ENCODE data around the gene GLDC.

Gene GLDC

DNA sequence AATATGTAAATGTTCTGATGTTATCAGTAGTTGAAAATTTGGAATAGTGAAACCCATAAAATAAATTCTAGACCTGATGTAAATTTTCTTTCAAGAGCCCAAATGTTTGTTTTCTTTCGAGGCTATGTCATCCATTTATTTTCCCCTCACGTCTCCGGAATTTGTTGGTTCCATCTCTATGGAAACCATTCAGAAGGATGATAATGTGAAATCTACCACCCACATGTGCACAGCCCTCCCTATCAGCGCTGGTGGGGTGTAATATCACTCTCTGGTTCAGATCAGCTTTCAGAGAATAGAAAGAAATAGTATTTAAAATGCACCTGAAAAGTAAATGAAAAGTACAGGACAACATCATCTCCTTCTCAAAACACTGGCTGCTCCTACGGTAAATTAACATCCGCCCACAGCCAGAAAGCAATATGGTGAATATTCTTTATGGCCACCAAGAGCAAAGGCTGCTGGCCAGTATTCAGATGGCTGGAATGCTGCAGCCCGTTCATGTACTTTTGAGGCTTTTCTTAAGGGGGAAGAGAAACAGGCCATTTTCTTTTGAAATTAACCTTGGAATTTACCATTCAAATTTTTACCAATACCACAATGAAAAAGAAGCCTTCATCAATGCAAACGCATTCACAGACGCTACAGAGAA lies 28.5 kb downstream of the GLDC start:
- no peak for DNase-seq

- no peak for DNase-seq
Observed at GRCh38 chr9:6614489-6614888, 31.0 kb downstream of the GLDC start.

- no peak for DNase-seq
Observed at GRCh38 chr9:6611865-6612264, 33.7 kb downstream of the GLDC start.

DNA sequence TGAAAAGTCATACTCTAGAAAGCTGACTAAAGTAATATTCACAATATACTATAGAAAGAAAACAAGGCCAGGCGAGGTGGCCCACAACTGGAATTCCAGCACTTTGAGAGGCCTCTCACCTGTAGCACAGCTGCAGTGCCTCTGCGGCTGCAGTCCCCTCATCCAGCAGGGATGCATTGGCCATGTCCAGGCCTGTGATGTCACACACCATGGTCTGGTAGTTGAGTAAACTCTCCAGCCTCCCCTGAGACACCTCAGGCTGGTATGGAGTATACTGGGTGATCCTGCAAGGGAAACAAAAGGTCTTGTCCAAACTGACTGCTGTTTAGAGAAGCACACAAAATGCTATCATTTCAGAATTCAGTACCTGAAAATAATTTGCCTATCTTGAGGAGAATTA lies 35.5 kb downstream of the GLDC start:
- DNase-seq: no peak

GRCh38 chr9:6609497-6610016 lies 36.0 kb downstream of the GLDC start:
- no peak for DNase-seq

DNA sequence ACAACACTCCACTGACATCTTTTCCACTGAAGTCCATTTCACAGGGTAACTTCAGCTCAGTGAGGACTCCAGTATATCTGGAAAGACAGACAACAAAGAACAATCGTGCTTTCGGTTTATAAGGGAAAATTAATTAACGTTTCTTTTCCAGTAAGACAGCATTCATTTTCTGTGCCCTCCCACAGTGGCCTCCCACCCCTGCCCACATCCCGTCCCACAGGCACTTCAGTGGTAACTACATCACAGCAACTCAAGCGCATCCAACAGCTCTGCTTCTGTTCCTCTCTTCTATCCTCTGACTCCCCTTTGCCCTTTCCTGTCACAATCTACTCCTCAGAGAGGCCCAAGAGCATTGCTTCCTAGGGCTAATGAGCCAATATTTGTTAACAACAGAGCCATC lies 40.3 kb downstream of the GLDC start:
- DNase-seq: no peak

DNA sequence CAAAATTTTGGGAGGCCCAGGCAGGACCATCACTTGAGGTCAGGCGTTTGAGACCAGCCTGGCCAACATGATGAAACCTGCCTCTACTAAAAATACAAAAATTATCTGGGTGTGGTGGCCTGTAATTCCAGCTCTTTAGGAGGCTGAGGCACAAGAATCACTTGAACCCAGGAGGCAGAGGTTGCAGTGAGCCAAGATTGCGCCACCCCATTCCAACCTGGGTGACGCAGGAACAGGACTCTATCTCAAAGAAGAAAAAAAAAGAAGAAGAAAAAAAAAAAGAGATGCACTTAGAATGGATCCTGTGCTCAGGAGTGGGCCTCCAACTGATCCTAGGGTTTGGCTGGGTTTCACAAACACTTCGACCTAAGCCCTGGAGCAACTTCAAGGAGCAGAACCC lies 45.1 kb downstream of the GLDC start:
- no peak for DNase-seq

DNA sequence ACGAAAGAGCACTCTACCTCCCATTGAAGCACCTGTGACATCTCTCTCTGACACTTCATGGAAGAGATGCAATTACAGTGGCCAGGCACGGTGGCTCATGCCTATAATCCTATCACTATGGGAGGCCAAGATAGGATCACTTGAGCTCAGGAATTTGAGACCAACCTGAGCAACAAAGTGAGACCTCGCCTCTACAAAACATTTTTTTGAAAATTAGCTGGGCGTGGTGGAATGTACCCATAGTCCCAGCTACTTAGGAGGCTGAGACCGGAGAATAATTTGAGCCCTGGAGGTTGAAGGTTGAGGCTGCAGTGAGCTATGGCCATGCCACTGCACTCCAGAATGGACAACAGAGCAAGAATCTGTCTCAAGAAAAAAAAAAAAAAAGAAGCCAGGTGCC lies 45.5 kb downstream of the GLDC start:
- no peak for DNase-seq

GRCh38 chr9:6598249-6598725 lies 47.2 kb downstream of the GLDC start:
- DNase-seq: no peak

DNA sequence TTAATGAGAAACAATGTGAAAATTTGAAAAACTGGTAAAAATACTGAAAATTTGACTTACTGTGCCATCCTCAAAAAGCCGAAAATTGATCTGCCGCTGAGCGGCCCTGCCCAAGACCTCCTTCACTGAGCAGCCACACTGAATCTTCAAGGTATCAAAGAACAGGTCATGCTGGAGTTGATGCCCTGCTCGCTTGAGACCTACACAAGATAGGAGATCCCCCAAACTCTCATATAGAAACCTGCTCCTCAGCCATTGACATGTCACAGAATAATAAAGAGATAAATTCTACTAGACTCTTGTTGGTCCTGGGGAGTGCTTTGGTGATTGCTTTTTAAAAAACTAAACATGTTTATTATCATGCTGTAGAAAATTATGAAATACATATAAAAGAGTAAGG lies 52.7 kb downstream of the GLDC start:
- DNase-seq: no peak

DNA sequence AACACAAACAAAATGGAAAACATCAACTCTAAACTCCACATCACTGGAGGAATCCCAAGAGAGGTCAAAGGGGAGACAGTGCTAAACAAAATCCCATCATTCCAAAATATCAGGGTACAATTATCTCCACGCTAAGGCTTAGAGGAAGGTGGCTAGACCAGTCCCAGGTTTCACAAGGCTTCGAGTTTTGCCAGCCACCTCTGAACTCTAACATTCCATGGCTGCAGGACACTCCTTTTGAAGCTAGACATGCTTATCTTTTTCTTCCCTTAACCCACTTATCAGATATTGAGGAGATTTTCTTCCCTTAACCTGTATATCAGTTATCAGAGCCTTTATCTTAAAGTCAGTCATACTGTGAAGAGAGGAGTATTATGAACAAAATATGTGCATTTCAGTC lies 53.3 kb downstream of the GLDC start:
- no peak for DNase-seq

DNA sequence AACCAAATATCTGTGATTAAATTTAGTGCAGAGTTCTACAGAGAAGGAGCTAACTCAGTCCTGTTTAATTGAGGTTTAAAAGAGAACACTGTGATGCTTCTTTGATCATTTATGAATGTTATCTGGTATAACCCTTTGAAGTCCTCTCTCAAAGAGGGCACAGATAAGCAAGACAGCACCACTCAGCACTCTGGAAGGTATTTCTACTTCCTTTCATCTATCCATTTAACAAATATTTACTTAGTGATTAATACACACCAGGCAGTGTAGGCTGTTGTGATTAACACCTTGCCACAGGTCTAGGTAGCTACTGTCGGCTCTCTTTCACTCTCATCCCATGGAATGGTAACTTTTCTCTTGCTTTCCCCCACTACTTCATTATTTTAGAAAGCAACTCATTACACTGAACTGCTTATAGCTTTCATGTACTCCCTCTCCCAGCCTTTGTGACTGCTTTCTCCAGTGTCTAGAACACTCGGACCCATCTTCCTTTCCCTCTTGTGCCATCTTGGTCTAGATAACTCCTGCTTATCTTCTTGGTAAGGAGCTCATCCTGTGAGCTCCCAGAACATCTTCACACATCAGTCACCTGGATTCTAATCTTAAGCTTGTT lies 54.7 kb downstream of the GLDC start:
- DNase-seq: no peak

DNA sequence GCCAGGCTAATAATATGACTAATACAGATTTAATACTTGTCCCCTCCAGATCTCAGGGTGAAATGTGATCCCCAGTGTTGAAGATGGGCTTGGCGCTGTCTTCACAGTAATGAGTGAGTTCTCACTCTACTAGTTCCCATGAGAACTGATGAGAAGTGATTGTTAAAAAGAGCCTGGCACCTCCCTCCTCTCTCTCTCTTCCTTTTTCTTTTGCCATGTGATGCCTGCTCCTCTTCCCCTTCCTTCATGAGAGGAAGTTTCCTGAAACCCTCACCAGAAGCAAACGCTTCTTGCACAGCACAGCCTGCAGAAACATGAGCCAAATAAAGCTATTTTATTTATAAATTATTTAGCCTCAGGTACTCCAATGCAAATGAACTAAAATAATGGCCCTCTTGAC lies 55.2 kb downstream of the GLDC start:
- no peak for DNase-seq

- peak; percentile 16 to 26 for DNase-seq
Observed at GRCh38 chr9:6584881-6585597, 60.5 kb downstream of the GLDC start.

DNA sequence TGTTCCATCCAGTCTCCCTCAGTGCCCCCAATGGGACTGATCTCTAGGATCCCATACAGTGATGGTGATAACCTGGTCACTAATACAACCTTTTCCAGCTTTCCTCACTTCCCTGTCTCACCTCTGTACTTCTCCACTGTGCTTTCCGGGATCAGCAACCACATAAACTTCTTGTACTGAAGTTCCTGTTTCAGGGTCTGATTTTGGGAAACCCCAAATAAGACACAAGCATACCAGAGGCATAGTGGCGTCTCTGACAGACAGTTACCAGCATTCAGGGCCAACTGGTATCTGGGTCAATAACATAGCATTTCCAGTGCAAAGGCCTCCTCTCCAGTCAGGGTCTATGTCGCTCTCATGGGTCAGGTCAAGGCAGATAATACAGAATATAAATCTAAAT lies 64.3 kb downstream of the GLDC start:
- DNase-seq: no peak

- DNase-seq: no peak
Observed at GRCh38 chr9:6579613-6580012, 65.9 kb downstream of the GLDC start.

DNA sequence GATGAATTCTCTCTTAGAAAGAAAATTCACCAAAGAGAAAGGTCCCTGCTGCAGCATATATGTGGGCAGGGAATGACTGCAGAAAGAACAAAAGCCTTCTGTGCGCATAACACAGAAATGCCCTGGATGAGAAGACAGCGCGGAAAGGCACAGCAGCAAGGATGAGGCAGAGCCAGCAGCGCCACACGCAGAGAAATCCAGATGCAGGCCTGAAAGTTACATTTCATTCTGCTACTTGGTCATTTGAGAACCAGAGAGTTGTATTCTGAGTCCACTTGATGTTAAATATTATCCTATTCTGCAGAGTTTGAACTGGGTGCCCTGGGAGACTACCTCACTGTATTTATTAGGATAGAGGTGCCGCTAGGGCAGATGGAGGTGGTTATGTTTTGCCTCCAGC lies 68.5 kb downstream of the GLDC start:
- DNase-seq: no peak

- DNase-seq: no peak
Observed at GRCh38 chr9:6575324-6576034, 70.0 kb downstream of the GLDC start.

DNA sequence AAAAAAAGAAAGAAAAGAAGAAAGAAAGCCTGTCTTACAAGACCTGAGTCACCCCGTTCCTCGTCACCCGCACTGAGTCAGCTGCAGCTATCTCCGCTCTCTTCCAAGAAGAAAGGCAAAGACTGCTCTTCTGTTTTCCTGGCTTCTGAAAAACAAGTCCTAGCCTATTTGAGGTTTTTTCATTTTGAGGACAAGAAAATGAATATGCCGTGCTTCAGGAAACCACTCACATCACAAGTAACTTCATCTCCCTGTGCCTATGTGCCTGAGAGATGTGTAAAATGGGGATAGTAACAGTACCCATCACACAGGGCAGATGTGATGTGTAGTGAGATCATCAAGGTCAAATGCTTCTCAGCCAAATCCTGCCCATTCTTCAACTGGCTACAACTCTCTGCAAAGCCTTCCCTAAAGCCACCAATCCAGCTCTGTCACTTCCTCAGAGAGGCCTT lies 78.4 kb downstream of the GLDC start:
- no peak for DNase-seq

- peak in 1 of 2 experiments; percentile 13 for DNase-seq
Observed at GRCh38 chr9:6566409-6567139, 79.0 kb downstream of the GLDC start.

DNA sequence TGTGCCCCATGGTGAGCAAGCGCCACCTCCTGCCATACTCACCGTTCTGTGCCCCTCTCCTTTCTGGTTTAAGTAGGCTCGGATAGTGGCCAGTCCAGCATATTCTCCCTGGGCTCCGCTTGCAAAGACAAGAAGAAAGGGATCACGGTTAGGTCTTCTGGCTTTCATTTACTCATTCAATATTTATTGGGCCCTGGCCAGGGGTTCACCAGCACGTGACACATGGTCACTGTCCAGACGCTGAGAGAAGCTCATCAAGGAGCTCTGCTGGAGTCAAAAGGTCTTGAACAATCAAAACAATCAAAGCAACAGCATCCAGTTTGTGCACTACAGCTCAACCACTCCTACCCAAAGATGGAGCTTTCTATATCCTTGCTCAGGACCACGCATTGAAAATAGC lies 80.2 kb downstream of the GLDC start:
- DNase-seq: no peak

DNA sequence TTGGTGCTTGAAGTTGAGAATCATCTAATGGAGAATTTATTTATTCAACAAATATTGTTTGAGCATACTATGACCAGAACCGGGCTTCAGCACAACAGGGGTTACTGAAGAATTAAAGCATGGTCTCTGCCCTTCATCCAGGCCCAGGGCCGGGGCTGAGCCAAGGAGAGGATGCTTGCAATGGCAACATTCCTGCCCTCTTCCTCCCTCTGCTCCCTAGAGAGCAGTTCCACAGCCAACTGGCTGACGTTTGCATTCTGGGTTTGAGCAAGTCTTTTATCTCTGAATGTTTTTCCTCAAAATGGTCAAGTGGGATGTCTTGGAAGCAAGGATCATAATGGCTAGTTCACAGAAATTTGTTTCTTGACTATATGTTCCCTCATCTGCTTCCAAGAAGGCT lies 80.7 kb downstream of the GLDC start:
- DNase-seq: no peak

- no peak for DNase-seq
Observed at GRCh38 chr9:6564360-6564759, 81.2 kb downstream of the GLDC start.

All from Kasumi-1 (cell line).